Upper lobe of left lung (tissue), 6 donors: Measurements from ENCODE around the gene CENPX. TPM values are rescaled to one million over a fixed set of nuclear protein-coding genes. Genes with fewer than 3 reads are reported as not detected.

Experiments used
- ATAC-seq, 2 donors: fragments of 200-7000 bp; cut with Tn5 transposase; one replicate each; pipeline ENCODE4 v1.9.1; 2022; ENCODE audit warnings: mild to moderate bottlenecking in 2 of 2, moderate library complexity in 2 of 2; ENCODE audit not compliant: low FRiP score in 2 of 2
- DNase-seq, 2 donors: peaks; one replicate each; pipeline ENCODE4 v3.0.0-alpha.2; 2019 to 2020
- H3K27ac ChIP-seq, 4 donors: fragments of 200-600 bp; sonication (generic); one replicate each; pipeline ENCODE4 v1.5.1; 2016 to 2019
- H3K27me3 ChIP-seq, 4 donors: fragments of 200-600 bp; sonication (generic); one replicate each; pipeline ENCODE4 v1.5.1; 2017 to 2019
- H3K36me3 ChIP-seq, 4 donors: fragments of 200-600 bp; sonication (generic); one replicate each; pipeline ENCODE4 v1.5.1; 2016 to 2019
- H3K4me1 ChIP-seq, 4 donors: fragments of 200-600 bp; sonication (generic); one replicate each; pipeline ENCODE4 v1.5.1; 2018 to 2019
- H3K4me3 ChIP-seq, 4 donors: fragments of 200-600 bp; sonication (generic); one replicate each; pipeline ENCODE4 v1.5.1; 2017 to 2019; ENCODE audit warnings: mild to moderate bottlenecking in 2 of 4, moderate library complexity in 1 of 4
- H3K9me3 ChIP-seq, 4 donors: fragments of 200-600 bp; sonication (generic); one replicate each; pipeline ENCODE4 v1.5.1; 2018 to 2019
- EP300 ChIP-seq, 4 donors: sonication (generic); formaldehyde crosslinking; IDR thresholded peaks; one replicate each; pipeline ENCODE4 v1.5.1; 2017; ENCODE audit warnings: antibody characterized with exemption in 4 of 4, control low read depth in 2 of 4
- POLR2A ChIP-seq, 4 donors: fragments of 450-650 bp; IDR thresholded peaks; one replicate each; pipeline ENCODE4 v1.5.1; 2016 to 2017; ENCODE audit warnings: antibody characterized with exemption in 4 of 4, mild to moderate bottlenecking in 2 of 4
- POLR2AphosphoS5 ChIP-seq, 2 donors: sonication (generic); formaldehyde crosslinking; IDR thresholded peaks; one replicate each; pipeline ENCODE4 v1.5.1; 2017; ENCODE audit warnings: antibody characterized with exemption in 2 of 2
- WGBS, 2 donors: methylation state at CpG; one replicate each; pipeline ENCODE4 v1.1.5; 2017 to 2018; 5-methylcytosine and 5-hydroxymethylcytosine counted together
- total RNA-seq, 6 donors: library from RNA; depleted of rRNA in 4 of 6; stranded (reverse); fragments of >200 nt in 4 of 6; gene quantifications; one replicate each; pipeline versions ENCODE4 v1.1.0 to v1.2.1, GENCODE V29; 2016 to 2021
- TF ChIP-seq, protein P1 (sequence below), 6 experiments: fragments of 450-650 bp in 4 of 6; fragments of 200-600 bp in 2 of 6; sonication (generic) in 2 of 6; IDR thresholded peaks; one replicate each; pipeline ENCODE4 v1.5.1; 2016 to 2019; ENCODE audit warnings: antibody characterized with exemption in 6 of 6
- donor health status: DM: no; HTN: no; CAD: no; lungs with moderate emphysema.
- donor health status: DM: no; HTN: yes; CAD: no; lungs with severe emphysema.

Gene CENPX
- total RNA-seq, 6 donors from 2014 or later: 24.1 to 60.5 (median 47.8) TPM

DNA sequence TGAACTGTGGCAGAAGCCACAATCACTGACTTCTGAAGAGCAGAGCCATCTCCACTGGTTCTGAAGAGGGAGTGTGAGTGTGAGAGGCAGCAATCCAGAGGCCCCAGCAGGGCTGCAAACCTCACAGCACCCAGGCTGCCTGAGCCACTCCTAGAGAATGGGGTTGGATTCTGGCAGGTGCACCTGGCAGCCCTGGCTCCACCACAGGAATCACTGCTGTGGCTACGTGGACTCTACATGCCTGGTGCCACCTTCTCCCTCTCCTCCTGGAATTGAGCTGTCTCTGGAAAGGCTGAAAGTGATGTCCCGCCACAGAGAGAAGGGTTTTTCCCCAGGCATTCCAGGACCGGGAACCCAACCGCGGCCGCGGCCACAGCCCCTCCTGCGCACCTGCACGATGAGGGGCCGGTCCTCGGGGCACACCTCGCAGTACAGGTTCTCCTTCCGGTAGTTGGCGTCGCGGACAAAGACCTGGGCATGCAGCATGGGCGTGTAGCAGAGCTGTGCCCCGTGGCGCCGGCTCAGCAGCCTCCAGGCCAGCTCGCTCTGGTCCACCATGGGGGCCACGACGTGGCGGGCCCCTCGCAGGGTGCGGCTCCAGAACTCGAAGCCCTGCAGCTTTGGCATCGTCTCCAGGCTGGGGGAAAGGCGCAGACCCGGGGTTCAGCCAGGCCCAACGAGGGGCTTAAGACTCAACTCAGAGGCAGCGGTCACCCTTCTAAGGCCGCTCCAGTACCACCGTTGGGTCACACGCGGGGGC is 41.9 kb upstream of the CENPX start:
- H3K4me3 ChIP-seq: peak overlapping the region; percentile 63 to 99 (median 77)
- DNase-seq (peak in 1 of 2 donors; percentile 81), ATAC-seq (peak in 1 of 2 donors; percentile 44)
- peaks cover 7 to 47% (median 35%) of the 10 kb centered on the region in 4 donors for H3K36me3 ChIP-seq
- H3K27ac ChIP-seq: peak overlapping the region; percentile 70 to 92 (median 80)
- no peaks in the 10 kb centered on the region for H3K27me3 ChIP-seq
- H3K4me1 ChIP-seq: peaks cover 22 to 34% (median 22%) of the 10 kb centered on the region in 4 donors
- WGBS, 2 donors: 29 to 40% methylated on average over 17 to 21 of the region's 36 CpGs
- TF ChIP-seq POLR2AphosphoS5 (IDR thresholded peaks at IDR 0.05) (no peak), EP300 (IDR thresholded peaks at IDR 0.05) (no peak), POLR2A (IDR thresholded peaks at IDR 0.05) (no peak)
- TF ChIP-seq, protein P1, sequence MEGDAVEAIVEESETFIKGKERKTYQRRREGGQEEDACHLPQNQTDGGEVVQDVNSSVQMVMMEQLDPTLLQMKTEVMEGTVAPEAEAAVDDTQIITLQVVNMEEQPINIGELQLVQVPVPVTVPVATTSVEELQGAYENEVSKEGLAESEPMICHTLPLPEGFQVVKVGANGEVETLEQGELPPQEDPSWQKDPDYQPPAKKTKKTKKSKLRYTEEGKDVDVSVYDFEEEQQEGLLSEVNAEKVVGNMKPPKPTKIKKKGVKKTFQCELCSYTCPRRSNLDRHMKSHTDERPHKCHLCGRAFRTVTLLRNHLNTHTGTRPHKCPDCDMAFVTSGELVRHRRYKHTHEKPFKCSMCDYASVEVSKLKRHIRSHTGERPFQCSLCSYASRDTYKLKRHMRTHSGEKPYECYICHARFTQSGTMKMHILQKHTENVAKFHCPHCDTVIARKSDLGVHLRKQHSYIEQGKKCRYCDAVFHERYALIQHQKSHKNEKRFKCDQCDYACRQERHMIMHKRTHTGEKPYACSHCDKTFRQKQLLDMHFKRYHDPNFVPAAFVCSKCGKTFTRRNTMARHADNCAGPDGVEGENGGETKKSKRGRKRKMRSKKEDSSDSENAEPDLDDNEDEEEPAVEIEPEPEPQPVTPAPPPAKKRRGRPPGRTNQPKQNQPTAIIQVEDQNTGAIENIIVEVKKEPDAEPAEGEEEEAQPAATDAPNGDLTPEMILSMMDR (IDR thresholded peaks at IDR 0.05): no peak
- no peaks in the 10 kb centered on the region for H3K9me3 ChIP-seq

DNA sequence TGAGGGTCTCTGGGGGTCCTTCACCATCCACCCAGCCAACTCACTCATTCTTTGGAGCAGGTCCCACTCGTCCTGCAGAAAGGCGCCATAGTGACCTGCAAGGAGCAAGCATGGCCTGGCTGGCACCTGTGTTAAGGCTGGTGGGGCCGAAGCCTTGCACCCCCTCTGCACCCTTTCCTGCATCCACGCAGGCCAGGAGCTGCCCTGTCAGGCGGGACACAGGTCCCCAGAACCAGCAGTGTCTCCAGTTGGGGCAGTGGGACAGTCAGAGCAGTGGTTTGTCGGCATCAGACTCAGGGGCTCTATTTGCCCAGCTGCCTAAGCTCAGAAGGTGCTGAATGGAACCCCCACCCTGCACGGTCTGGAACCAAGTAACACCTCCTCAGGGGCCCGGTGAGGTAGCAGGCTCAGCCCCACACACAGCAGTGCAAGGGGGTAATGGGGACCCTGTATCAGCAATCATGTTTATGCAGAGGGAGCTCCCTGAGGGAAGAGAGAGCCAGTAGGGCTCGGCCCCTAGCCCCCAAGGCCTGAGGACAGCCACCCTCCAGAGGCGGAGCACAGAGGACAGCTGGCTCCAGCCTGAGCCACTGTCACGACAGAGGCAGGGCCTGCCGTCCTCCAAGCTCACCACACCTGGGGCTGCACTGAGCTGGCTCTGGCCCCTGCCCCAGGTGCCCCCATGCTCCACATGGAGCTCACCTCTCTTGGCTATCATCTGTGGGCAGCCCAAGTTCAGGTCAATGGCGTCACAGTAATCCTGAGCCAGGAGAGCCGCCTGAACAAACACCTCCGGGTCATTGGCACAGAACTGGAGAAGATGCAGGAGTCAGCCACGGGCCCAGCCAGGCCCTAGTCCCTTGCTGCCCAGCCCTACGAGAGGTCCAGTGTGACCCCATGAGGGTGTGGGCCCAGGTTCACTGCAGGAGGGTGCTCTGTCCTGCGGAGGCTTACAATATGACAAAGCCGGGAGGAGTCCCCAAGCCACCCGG is 41.0 kb upstream of the CENPX start:
- H3K27ac ChIP-seq: no peak overlapping the region
- H3K4me1 ChIP-seq: peaks cover 22 to 34% (median 22%) of the 10 kb centered on the region in 4 donors
- no peak for ATAC-seq
- DNase-seq: no peak
- peaks cover 7 to 56% (median 43%) of the 10 kb centered on the region in 4 donors for H3K36me3 ChIP-seq
- H3K4me3 ChIP-seq: peak overlapping the region in 1 of 4 donors; percentile 99
- H3K9me3 ChIP-seq: no peaks in the 10 kb centered on the region
- WGBS, 2 donors: 86 to 91% methylated on average over 6 to 19 of the region's 20 CpGs
- H3K27me3 ChIP-seq: no peaks in the 10 kb centered on the region
- no peak for TF ChIP-seq POLR2A (IDR thresholded peaks at IDR 0.05)
- no peak for TF ChIP-seq POLR2AphosphoS5 (IDR thresholded peaks at IDR 0.05)
- TF ChIP-seq, protein P1 (IDR thresholded peaks at IDR 0.05): no peak
- no peak for TF ChIP-seq EP300 (IDR thresholded peaks at IDR 0.05)

DNA sequence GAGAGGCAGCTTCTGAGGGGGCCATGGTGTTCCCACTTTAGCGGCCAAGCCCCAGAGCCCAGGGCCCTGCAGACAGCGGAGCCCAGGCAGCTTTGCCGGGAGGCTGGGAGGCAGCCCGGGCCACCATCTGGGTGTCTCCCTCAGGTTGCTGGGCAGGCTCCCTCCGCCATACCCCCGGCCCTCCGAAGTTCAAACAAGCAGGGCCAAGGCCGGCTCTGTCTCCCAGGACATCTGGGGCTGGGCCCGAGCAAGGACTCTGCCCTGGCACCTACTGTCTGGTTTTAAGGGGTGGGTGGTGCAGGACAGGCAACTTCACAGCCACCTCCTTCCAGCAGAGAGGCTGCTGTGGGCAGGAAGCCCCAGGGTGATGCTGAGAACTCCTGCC is 40.3 kb upstream of the CENPX start:
- TF ChIP-seq POLR2A (IDR thresholded peaks at IDR 0.05) (no peak), POLR2AphosphoS5 (IDR thresholded peaks at IDR 0.05) (no peak), EP300 (IDR thresholded peaks at IDR 0.05) (no peak)
- TF ChIP-seq, protein P1 (IDR thresholded peaks at IDR 0.05): no peak
- WGBS, 2 donors: 84 to 100% methylated on average over 1 to 9 of the region's 9 CpGs
- Histone ChIP-seq H3K9me3 (no peaks in the 10 kb centered on the region), H3K27me3 (no peaks in the 10 kb centered on the region), H3K4me3 (no peak overlapping the region), H3K36me3 (peaks cover 7 to 63% (median 50%) of the 10 kb centered on the region in 4 donors), H3K4me1 (peaks cover 22 to 34% (median 22%) of the 10 kb centered on the region in 4 donors), H3K27ac (no peak overlapping the region)
- peak in 1 of 2 donors; percentile 73 for DNase-seq
- no peak for ATAC-seq

DNA sequence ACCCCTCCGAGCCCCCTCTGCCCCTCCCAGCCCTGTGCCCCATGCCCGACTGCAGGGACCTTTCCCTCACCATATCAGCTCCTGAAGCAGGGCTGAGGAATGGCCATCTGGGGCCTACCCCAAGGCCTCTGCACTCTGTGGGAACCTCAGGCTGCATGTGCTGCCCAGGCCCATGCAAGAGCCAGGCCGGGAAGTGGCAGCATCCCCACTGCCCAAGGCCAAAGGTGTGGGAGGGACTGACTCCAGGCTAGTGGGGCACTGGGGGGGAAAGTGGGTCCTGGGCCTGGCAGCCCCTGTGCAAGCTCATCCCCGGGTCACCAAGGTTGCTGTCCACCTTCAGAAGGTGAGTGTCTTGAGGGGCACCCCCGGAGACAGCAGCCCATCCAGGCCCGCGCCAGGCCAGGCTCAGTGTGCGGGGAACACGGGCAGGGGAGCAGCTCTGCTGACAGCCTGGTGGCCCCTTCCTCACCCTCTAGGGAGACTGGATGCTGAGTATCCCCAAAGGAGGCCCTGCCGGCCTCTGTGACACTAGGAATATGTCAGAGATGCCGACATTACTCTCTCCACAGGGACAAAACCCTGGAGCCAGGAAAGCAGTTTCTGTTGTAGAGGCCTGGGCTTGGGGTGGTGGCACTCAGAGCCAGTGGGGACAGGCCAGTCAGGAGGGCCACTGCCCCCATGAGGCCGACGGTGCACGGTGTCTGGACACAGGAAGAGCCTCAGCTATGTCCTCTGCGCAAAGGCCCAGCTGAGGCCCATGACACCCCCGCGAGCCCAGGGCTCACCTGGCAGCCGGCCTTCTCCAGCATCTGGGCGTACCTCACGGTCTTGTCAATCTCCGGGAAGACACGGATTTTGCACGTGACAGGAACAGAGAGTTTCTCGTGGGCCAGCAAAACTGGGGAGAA is 39.7 kb upstream of the CENPX start:
- Histone ChIP-seq H3K9me3 (no peaks in the 10 kb centered on the region), H3K4me1 (peaks cover 22 to 34% (median 22%) of the 10 kb centered on the region in 4 donors), H3K36me3 (peaks cover 7 to 70% (median 56%) of the 10 kb centered on the region in 4 donors), H3K4me3 (no peak overlapping the region), H3K27me3 (no peaks in the 10 kb centered on the region), H3K27ac (no peak overlapping the region)
- ATAC-seq (no peak), DNase-seq (peak in 1 of 2 donors; percentile 76)
- TF ChIP-seq EP300 (IDR thresholded peaks at IDR 0.05): no peak
- no peak for TF ChIP-seq POLR2A (IDR thresholded peaks at IDR 0.05)
- TF ChIP-seq, protein P1 (IDR thresholded peaks at IDR 0.05): no peak
- no peak for TF ChIP-seq POLR2AphosphoS5 (IDR thresholded peaks at IDR 0.05)
- WGBS, 2 donors: 83 to 89% methylated on average over 5 to 21 of the region's 24 CpGs
